Measurements from ENCODE around the gene OSBPL10. TPM values are rescaled to one million over a fixed set of nuclear protein-coding genes. Genes with fewer than 3 reads are reported as not detected.
"Not testable (repeated sequence)": the region's sequence is repeated elsewhere in the genome, so short reads cannot be mapped to it uniquely, and the experiment has no call there.

OSBPL10 gene
- total RNA-seq, 2 experiments from 2014 or later: 65.7 to 170 TPM

GRCh38 chr3:31875437-31875836 lies 105.6 kb downstream of the OSBPL10 start:
- peak overlapping the region; percentile 90 for H3K27ac ChIP-seq (ENCODE audit: low read depth, low read length, poor library complexity, severe bottlenecking)
- no peaks in the 10 kb centered on the region for H4K20me1 ChIP-seq (ENCODE audit: insufficient read depth, low read length)
- intact Hi-C loops (cut with micrococcal nuclease; ENCODE audit: unreplicated experiment): no loop called here
- DNase-seq (ENCODE audit: low spot score): no peak
- no TSS peak for BruUV-seq (replicated peaks)
- peaks cover 77% of the 10 kb centered on the region for H3K36me3 ChIP-seq (ENCODE audit: insufficient read depth, low read length)
- H2AFZ ChIP-seq (ENCODE audit: low read length): no peak overlapping the region; the same call in 1 of the 2 replicates
- peaks cover 90% of the 10 kb centered on the region for H3K79me2 ChIP-seq (ENCODE audit: insufficient read depth, low read depth, low read length)
- H3K9me3 ChIP-seq (ENCODE audit: low read length): peaks cover 7% of the 10 kb centered on the region; the same call in 1 of the 2 replicates
- CTCF ChIA-PET (ENCODE audit: unreplicated experiment): no interaction called here
- peaks cover 74% of the 10 kb centered on the region for H3K4me1 ChIP-seq (ENCODE audit: insufficient read depth, low read length, poor library complexity, severe bottlenecking)
- H3K4me2 ChIP-seq (ENCODE audit: low read length): peak overlapping the region; percentile 87
- POLR2A ChIA-PET: interaction anchor here (1.0 to 3.4 kb wide), 8 partner anchors 19 to 92 kb away, joined by 3 to 14 read pairs (median 4); no protein-coding TSS in a partner anchor
- TF ChIP-seq, protein P1, sequence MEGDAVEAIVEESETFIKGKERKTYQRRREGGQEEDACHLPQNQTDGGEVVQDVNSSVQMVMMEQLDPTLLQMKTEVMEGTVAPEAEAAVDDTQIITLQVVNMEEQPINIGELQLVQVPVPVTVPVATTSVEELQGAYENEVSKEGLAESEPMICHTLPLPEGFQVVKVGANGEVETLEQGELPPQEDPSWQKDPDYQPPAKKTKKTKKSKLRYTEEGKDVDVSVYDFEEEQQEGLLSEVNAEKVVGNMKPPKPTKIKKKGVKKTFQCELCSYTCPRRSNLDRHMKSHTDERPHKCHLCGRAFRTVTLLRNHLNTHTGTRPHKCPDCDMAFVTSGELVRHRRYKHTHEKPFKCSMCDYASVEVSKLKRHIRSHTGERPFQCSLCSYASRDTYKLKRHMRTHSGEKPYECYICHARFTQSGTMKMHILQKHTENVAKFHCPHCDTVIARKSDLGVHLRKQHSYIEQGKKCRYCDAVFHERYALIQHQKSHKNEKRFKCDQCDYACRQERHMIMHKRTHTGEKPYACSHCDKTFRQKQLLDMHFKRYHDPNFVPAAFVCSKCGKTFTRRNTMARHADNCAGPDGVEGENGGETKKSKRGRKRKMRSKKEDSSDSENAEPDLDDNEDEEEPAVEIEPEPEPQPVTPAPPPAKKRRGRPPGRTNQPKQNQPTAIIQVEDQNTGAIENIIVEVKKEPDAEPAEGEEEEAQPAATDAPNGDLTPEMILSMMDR (conservative IDR thresholded peaks at IDR 0.05; ENCODE audit: low read length): 0 out of 2 replicates have a peak, but pooled peaks have one; percentile 1
- no peak for TF ChIP-seq EZH2phosphoT487 (IDR thresholded peaks at IDR 0.05; ENCODE audit: borderline replicate concordance, low read depth, low read length)
- peak overlapping the region; percentile 68 for H3K4me3 ChIP-seq (ENCODE audit: low read depth, low read length, poor library complexity, severe bottlenecking)
- no peaks in the 10 kb centered on the region for H3K9me2 ChIP-seq (ENCODE audit: insufficient read depth, low read length)

GRCh38 chr3:31873254-31873820 lies 107.7 kb downstream of the OSBPL10 start:
- ChIA-PET CTCF (ENCODE audit: unreplicated experiment) (no interaction called here), POLR2A (interaction anchor here (0.7 to 1.3 kb wide), 4 partner anchors 11 to 61 kb away, joined by 3 to 5 read pairs (median 4); no protein-coding TSS in a partner anchor)
- Histone ChIP-seq H3K9me3 (ENCODE audit: low read length) (peaks cover 7% of the 10 kb centered on the region; the same call in 1 of the 2 replicates), H2AFZ (ENCODE audit: low read length) (no peak overlapping the region), H3K27ac (ENCODE audit: low read depth, low read length, poor library complexity, severe bottlenecking) (no peak overlapping the region), H3K79me2 (ENCODE audit: insufficient read depth, low read depth, low read length) (peaks cover 83% of the 10 kb centered on the region), H3K9me2 (ENCODE audit: insufficient read depth, low read length) (no peaks in the 10 kb centered on the region), H3K36me3 (ENCODE audit: insufficient read depth, low read length) (peaks cover 82% of the 10 kb centered on the region), H3K4me3 (ENCODE audit: low read depth, low read length, poor library complexity, severe bottlenecking) (peak overlapping the region; percentile 20), H3K4me1 (ENCODE audit: insufficient read depth, low read length, poor library complexity, severe bottlenecking) (peaks cover 67% of the 10 kb centered on the region), H3K4me2 (ENCODE audit: low read length) (peak overlapping the region; percentile 87), H4K20me1 (ENCODE audit: insufficient read depth, low read length) (0 out of 2 replicates have a peak, but pooled peaks cover 4% of the 10 kb centered on the region)
- intact Hi-C loops (cut with micrococcal nuclease; ENCODE audit: unreplicated experiment): no loop called here
- TF ChIP-seq, protein P1 (conservative IDR thresholded peaks at IDR 0.05; ENCODE audit: low read length): no peak
- no peak for TF ChIP-seq EZH2phosphoT487 (IDR thresholded peaks at IDR 0.05; ENCODE audit: borderline replicate concordance, low read depth, low read length)
- BruUV-seq (replicated peaks): no TSS peak
- DNase-seq (ENCODE audit: low spot score): no peak

DNA sequence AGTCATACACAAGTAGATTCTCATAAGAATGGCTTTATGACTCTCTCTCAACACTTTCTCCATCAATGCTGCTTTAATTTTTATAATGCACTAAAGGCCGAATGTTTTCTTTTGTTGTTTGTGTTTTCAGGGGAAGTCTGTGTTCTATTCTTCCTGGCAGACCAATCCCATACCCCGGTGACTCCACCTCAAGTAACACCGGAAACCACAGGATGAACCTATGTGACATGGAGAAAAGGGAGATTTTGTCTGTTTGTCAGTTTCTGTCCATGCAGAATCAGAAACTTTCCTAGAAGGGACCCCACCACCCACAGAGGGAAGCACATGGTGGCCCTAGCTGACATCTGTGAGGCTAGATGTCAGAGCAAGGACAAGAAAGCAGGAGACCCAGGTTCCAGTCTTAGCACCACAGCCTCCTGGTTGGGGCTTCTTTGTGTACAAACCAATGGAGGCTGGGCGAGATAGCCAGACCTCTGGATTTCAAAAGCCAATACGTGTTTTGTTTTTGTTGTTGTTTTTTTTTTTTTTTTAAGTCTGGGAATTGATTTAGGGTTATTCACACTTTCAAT lies 109.0 kb downstream of the OSBPL10 start:
- H3K79me2 ChIP-seq (ENCODE audit: insufficient read depth, low read depth, low read length): peaks cover 81% of the 10 kb centered on the region
- H3K9me3 ChIP-seq (ENCODE audit: low read length): peaks cover 7% of the 10 kb centered on the region; the same call in 1 of the 2 replicates
- CTCF ChIA-PET (ENCODE audit: unreplicated experiment): no interaction called here
- TF ChIP-seq, protein P1 (conservative IDR thresholded peaks at IDR 0.05; ENCODE audit: low read length): no peak
- no peak for TF ChIP-seq EZH2phosphoT487 (IDR thresholded peaks at IDR 0.05; ENCODE audit: borderline replicate concordance, low read depth, low read length)
- H3K36me3 ChIP-seq (ENCODE audit: insufficient read depth, low read length): peaks cover 82% of the 10 kb centered on the region
- intact Hi-C loops (cut with micrococcal nuclease; ENCODE audit: unreplicated experiment): no loop called here
- no peak overlapping the region for H3K27ac ChIP-seq (ENCODE audit: low read depth, low read length, poor library complexity, severe bottlenecking)
- no peaks in the 10 kb centered on the region for H3K9me2 ChIP-seq (ENCODE audit: insufficient read depth, low read length)
- DNase-seq (ENCODE audit: low spot score): no peak
- 0 out of 2 replicates have a peak, but pooled peaks cover 4% of the 10 kb centered on the region for H4K20me1 ChIP-seq (ENCODE audit: insufficient read depth, low read length)
- no TSS peak for BruUV-seq (replicated peaks)
- POLR2A ChIA-PET: interaction anchor here (0.7 to 1.1 kb wide), 3 partner anchors 21 to 239 kb away, joined by 3 read pairs; no protein-coding TSS in a partner anchor
- no peak overlapping the region for H3K4me3 ChIP-seq (ENCODE audit: low read depth, low read length, poor library complexity, severe bottlenecking)
- no peak overlapping the region for H3K4me2 ChIP-seq (ENCODE audit: low read length)
- H3K4me1 ChIP-seq (ENCODE audit: insufficient read depth, low read length, poor library complexity, severe bottlenecking): peaks cover 58% of the 10 kb centered on the region
- no peak overlapping the region for H2AFZ ChIP-seq (ENCODE audit: low read length)

DNA sequence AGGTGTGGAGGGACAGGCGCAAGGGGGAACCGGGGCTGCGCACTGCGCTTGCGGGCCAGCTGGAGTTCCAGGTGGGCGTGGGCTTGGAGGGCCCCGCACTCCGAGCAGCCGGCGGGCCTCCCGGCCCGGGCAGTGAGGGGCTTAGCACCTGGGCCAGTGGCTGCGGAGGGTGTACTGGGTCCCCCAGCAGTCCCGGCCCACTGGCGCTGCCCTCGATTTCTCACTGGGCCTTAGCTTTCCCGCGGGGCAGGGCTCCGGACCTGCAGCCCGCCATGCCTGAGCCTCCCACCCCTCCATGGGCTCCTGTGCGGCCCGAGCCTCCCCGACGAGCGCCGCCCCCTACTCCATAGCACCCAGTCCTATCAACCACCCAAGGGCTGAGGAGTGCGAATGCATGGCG lies 111.0 kb downstream of the OSBPL10 start:
- POLR2A ChIA-PET: interaction anchor here (1.5 kb wide), 1 partner anchor 103 kb away, joined by 6 read pairs; no protein-coding TSS in a partner anchor
- H3K4me1 ChIP-seq (ENCODE audit: insufficient read depth, low read length, poor library complexity, severe bottlenecking): peaks cover 49% of the 10 kb centered on the region
- H3K4me2 ChIP-seq (ENCODE audit: low read length); H3K4me3 ChIP-seq (ENCODE audit: low read depth, low read length, poor library complexity, severe bottlenecking); H2AFZ ChIP-seq (ENCODE audit: low read length); CTCF ChIA-PET (ENCODE audit: unreplicated experiment); BruUV-seq (replicated peaks); H3K9me3 ChIP-seq (ENCODE audit: low read length); H3K27ac ChIP-seq (ENCODE audit: low read depth, low read length, poor library complexity, severe bottlenecking); DNase-seq (ENCODE audit: low spot score); H3K9me2 ChIP-seq (ENCODE audit: insufficient read depth, low read length); intact Hi-C loops (cut with micrococcal nuclease; ENCODE audit: unreplicated experiment); H4K20me1 ChIP-seq (ENCODE audit: insufficient read depth, low read length): not testable (repeated sequence)
- H3K79me2 ChIP-seq (ENCODE audit: insufficient read depth, low read depth, low read length): peaks cover 84% of the 10 kb centered on the region
- peaks cover 89% of the 10 kb centered on the region for H3K36me3 ChIP-seq (ENCODE audit: insufficient read depth, low read length)
